NOMO-1 treated with DMSO at 0.1 percent for 48 hours (cell line): Measurements from ENCODE around the gene SCO2.

Source experiments
- DNase-seq: peaks from one replicate; lab custom pipeline; 2025; ENCODE audit not compliant: unreplicated experiment; lab: John Stamatoyannopoulos, UW

Gene SCO2

GRCh38 chr22:50503475-50504145 lies 21.8 kb downstream of the SCO2 start:
- no peak for DNase-seq

GRCh38 chr22:50502628-50503474 lies 22.5 kb downstream of the SCO2 start:
- DNase-seq, result no peak

GRCh38 chr22:50502096-50502495 lies 23.3 kb downstream of the SCO2 start:
- no peak for DNase-seq

- DNase-seq, result no peak
Measured at GRCh38 chr22:50500452-50500851, 24.9 kb downstream of the SCO2 start.

- peak; percentile 58 for DNase-seq
Measured at GRCh38 chr22:50498322-50498890, 27.0 kb downstream of the SCO2 start.

GRCh38 chr22:50497093-50497492 lies 28.3 kb downstream of the SCO2 start:
- DNase-seq, result no peak

GRCh38 chr22:50490531-50491308 lies 34.7 kb downstream of the SCO2 start:
- DNase-seq, result no peak

- no peak for DNase-seq
Measured at GRCh38 chr22:50489363-50490243, 35.8 kb downstream of the SCO2 start.

GRCh38 chr22:50488886-50489285 lies 36.5 kb downstream of the SCO2 start:
- DNase-seq, result no peak

- DNase-seq, result no peak
Measured at GRCh38 chr22:50488006-50488677, 37.3 kb downstream of the SCO2 start.

GRCh38 chr22:50487290-50488005 lies 38.0 kb downstream of the SCO2 start:
- DNase-seq, result no peak

- DNase-seq, result no peak
Measured at GRCh38 chr22:50486561-50487289, 38.7 kb downstream of the SCO2 start, which contains the start of gene MIOX. MIOX (plus strand) TSS chr22:50486859; CDS start chr22:50486898, 39 bp downstream.

- DNase-seq, result no peak
Measured at GRCh38 chr22:50485221-50486131, 39.9 kb downstream of the SCO2 start.

GRCh38 chr22:50483977-50484853 lies 41.2 kb downstream of the SCO2 start:
- DNase-seq, result no peak

GRCh38 chr22:50483556-50483955 lies 41.8 kb downstream of the SCO2 start:
- DNase-seq, result no peak

- no peak for DNase-seq
Measured at GRCh38 chr22:50483106-50483505, 42.3 kb downstream of the SCO2 start.
